IMR-90 (cell line): ENCODE data around the gene PAFAH1B1. TPM values are rescaled to one million over a fixed set of nuclear protein-coding genes. Genes with fewer than 3 reads are reported as not detected.

Source experiments
- BHLHE40 ChIP-seq: fragments of 150-350 bp; IDR thresholded peaks from 2 replicates; pipeline ENCODE4 v1.6.1; 2016; ENCODE audit warnings: mild to moderate bottlenecking, low read depth, low read length
- CTCF ChIP-seq: conservative IDR thresholded peaks from 2 replicates; pipeline ENCODE4 v1.5.1; 2012; ENCODE audit warnings: mild to moderate bottlenecking, low read depth, low read length, improper control_type of control experiment
- FOS ChIP-seq: fragments of 150-350 bp; IDR thresholded peaks from 2 replicates; pipeline ENCODE4 v1.6.1; 2016; ENCODE audit warnings: low read depth, low read length
- MXI1 ChIP-seq: IDR thresholded peaks from 2 replicates; pipeline ENCODE4 v1.6.1; 2012; ENCODE audit warnings: low read depth, mild to moderate bottlenecking, low read length, moderate library complexity, borderline replicate concordance
- POLR2A ChIP-seq: IDR thresholded peaks from 2 replicates; pipeline ENCODE4 v1.6.1; 2012; ENCODE audit warnings: mild to moderate bottlenecking, low read depth, low read length
- polyA plus RNA-seq, 3 experiments: library from polyadenylated mRNA; depleted of rRNA; stranded (reverse); fragments of >200 nt; gene quantifications; 2 replicates each; pipeline ENCODE4 v1.2.3, GENCODE V29; 2012; ENCODE audit warnings: low replicate concordance in 1 of 3
- total RNA-seq: library from RNA; depleted of rRNA; stranded (reverse); fragments of >200 nt; gene quantifications from 2 replicates; pipeline ENCODE4 v1.2.3, GENCODE V29; 2012

PAFAH1B1 gene
- total and polyA plus RNA-seq, 2 of the 4 experiments (the other 2 are of a cell fraction), result 64.5 to 127 TPM

- TF ChIP-seq CTCF, result no peak
- no peak for TF ChIP-seq MXI1
- TF ChIP-seq FOS, result no peak
- TF ChIP-seq POLR2A, result no peak
- TF ChIP-seq BHLHE40, result no peak
These were observed 100.3 kb downstream of the PAFAH1B1 start (continued) for GRCh38 chr17:2693561-2694380.
